SK-N-DZ (cell line): ENCODE data around the gene DCAF11.

Experiments
- DNase-seq: peaks from one replicate; pipeline ENCODE4 v3.0.0-alpha.2; 2015; ENCODE audit warnings: low spot score

The DCAF11 gene

GRCh38 chr14:24117179-24117578 lies 2.6 kb downstream of the DCAF11 start:
- DNase-seq, result no peak

GRCh38 chr14:24119691-24120090 lies 5.1 kb downstream of the DCAF11 start:
- no peak for DNase-seq

GRCh38 chr14:24121210-24121609 lies 6.6 kb downstream of the DCAF11 start:
- no peak for DNase-seq

- no peak for DNase-seq
These were observed 7.8 kb downstream of the DCAF11 start for GRCh38 chr14:24122416-24122815.

GRCh38 chr14:24122898-24123297 lies 8.3 kb downstream of the DCAF11 start:
- no peak for DNase-seq

- DNase-seq, result no peak
These were observed 9.1 kb downstream of the DCAF11 start for GRCh38 chr14:24123424-24124417.

GRCh38 chr14:24126939-24127338 lies 12.4 kb downstream of the DCAF11 start:
- DNase-seq, result no peak

GRCh38 chr14:24127673-24128072 lies 13.1 kb downstream of the DCAF11 start:
- DNase-seq, result no peak

- DNase-seq, result no peak
These were observed 14.9 kb downstream of the DCAF11 start for GRCh38 chr14:24129410-24129998.

GRCh38 chr14:24130380-24130716 lies 15.8 kb downstream of the DCAF11 start, which contains the start of gene FITM1:
TSS of gene FITM1 (plus strand) at chr14:24130659. CDS start at chr14:24131564, 905 bp downstream.
- no peak for DNase-seq

- DNase-seq, result peak; percentile 66
These were observed 16.4 kb downstream of the DCAF11 start for GRCh38 chr14:24130717-24131548.

GRCh38 chr14:24131549-24131966 lies 17.0 kb downstream of the DCAF11 start:
- no peak for DNase-seq

GRCh38 chr14:24132061-24132685 lies 17.6 kb downstream of the DCAF11 start:
- DNase-seq, result no peak

- DNase-seq, result no peak
These were observed 18.4 kb downstream of the DCAF11 start for GRCh38 chr14:24132976-24133375.

GRCh38 chr14:24133735-24134134 lies 19.2 kb downstream of the DCAF11 start:
- DNase-seq, result no peak

- no peak for DNase-seq
These were observed 20.9 kb downstream of the DCAF11 start for GRCh38 chr14:24135584-24135833.

GRCh38 chr14:24135834-24136683 lies 21.5 kb downstream of the DCAF11 start, which contains the start of gene PSME1:
TSS of gene PSME1 (plus strand) at chr14:24136194. CDS start at chr14:24136263, 69 bp downstream.
- DNase-seq, result peak; percentile 89

- DNase-seq, result no peak
These were observed 22.3 kb downstream of the DCAF11 start for GRCh38 chr14:24136684-24137528.

GRCh38 chr14:24137529-24138395 lies 23.2 kb downstream of the DCAF11 start:
- DNase-seq, result no peak
